ENCODE results near the gene GPC5.
"Not testable (repeated sequence)": the region's sequence is repeated elsewhere in the genome, so short reads cannot be mapped to it uniquely, and the experiment has no call there.

Gene GPC5

GRCh38 chr13:91405240-91405639 lies 6.8 kb downstream of the GPC5 start:
- H3K9ac ChIP-seq (ENCODE audit: low read length): no peak overlapping the region
- H3K14ac ChIP-seq (ENCODE audit: low read length): no peak overlapping the region
- H2BK12ac ChIP-seq (ENCODE audit: low read length): no peak overlapping the region
- no peak for DNase-seq
- no peak overlapping the region for H2AK5ac ChIP-seq (ENCODE audit: low read length)
- no peaks in the 10 kb centered on the region for H3K79me1 ChIP-seq (ENCODE audit: low read length)
- H2BK120ac ChIP-seq (ENCODE audit: insufficient read depth, low read length, poor library complexity): no peak overlapping the region
- no peak overlapping the region for H2AFZ ChIP-seq (ENCODE audit: insufficient read depth, low read length, poor library complexity)
- no peak overlapping the region for H4K8ac ChIP-seq (ENCODE audit: low read depth, low read length)
- no peaks in the 10 kb centered on the region for H3K79me2 ChIP-seq (ENCODE audit: control insufficient read depth, insufficient read depth, low read length, poor library complexity)
- H3K27me3 ChIP-seq (ENCODE audit: insufficient read depth, low read length): no peaks in the 10 kb centered on the region
- no peaks in the 10 kb centered on the region for H3K36me3 ChIP-seq (ENCODE audit: control insufficient read depth in 1 of 2, insufficient read depth in 2 of 2, low read length in 2 of 2)
- no peaks in the 10 kb centered on the region for H3K4me1 ChIP-seq (ENCODE audit: control insufficient read depth in 1 of 2, insufficient read depth in 2 of 2, low read length in 2 of 2)
- no peak overlapping the region for H2BK5ac ChIP-seq (ENCODE audit: low read depth, low read length, poor library complexity)
- no peak overlapping the region for H3K23ac ChIP-seq (ENCODE audit: low read length)
- no peak overlapping the region for H4K12ac ChIP-seq (ENCODE audit: low read depth, low read length)
- H3K27ac ChIP-seq (ENCODE audit: low read depth, low read length): no peak overlapping the region
- H3K4me2 ChIP-seq (ENCODE audit: low read length): no peak overlapping the region
- no peak overlapping the region for H3K4me3 ChIP-seq (ENCODE audit: low read depth, low read length)
- no peak overlapping the region for H3K18ac ChIP-seq (ENCODE audit: low read length)
- H4K91ac ChIP-seq (ENCODE audit: low read depth, low read length): no peak overlapping the region
- no peaks in the 10 kb centered on the region for H3K9me3 ChIP-seq (ENCODE audit: insufficient read depth, low read depth, low read length)
- no peak overlapping the region for H3K4ac ChIP-seq (ENCODE audit: low read depth, low read length)
- no CpG with 5 or more reads among the region's 6 CpGs for WGBS (ENCODE audit: extremely low coverage, insufficient coverage, insufficient read length)

- H4K8ac ChIP-seq (ENCODE audit: low read depth, low read length): no peak overlapping the region
- H2AFZ ChIP-seq (ENCODE audit: insufficient read depth, low read length, poor library complexity): no peak overlapping the region
- no peak overlapping the region for H3K14ac ChIP-seq (ENCODE audit: low read length)
- no peak overlapping the region for H2BK12ac ChIP-seq (ENCODE audit: low read length)
- no peak overlapping the region for H4K12ac ChIP-seq (ENCODE audit: low read depth, low read length)
- no peak overlapping the region for H2AK5ac ChIP-seq (ENCODE audit: low read length)
- no peak overlapping the region for H4K91ac ChIP-seq (ENCODE audit: low read depth, low read length)
- no CpG with 5 or more reads among the region's 5 CpGs for WGBS (ENCODE audit: extremely low coverage, insufficient coverage, insufficient read length)
- no peaks in the 10 kb centered on the region for H3K79me2 ChIP-seq (ENCODE audit: control insufficient read depth, insufficient read depth, low read length, poor library complexity)
- no peaks in the 10 kb centered on the region for H3K79me1 ChIP-seq (ENCODE audit: low read length)
- DNase-seq: peak; percentile 2 to 57
- H3K27ac ChIP-seq (ENCODE audit: low read depth, low read length): no peak overlapping the region
- no peak overlapping the region for H3K4ac ChIP-seq (ENCODE audit: low read depth, low read length)
- no peaks in the 10 kb centered on the region for H3K27me3 ChIP-seq (ENCODE audit: insufficient read depth, low read length)
- no peak overlapping the region for H3K4me2 ChIP-seq (ENCODE audit: low read length)
- H2BK5ac ChIP-seq (ENCODE audit: low read depth, low read length, poor library complexity): no peak overlapping the region
- H3K23ac ChIP-seq (ENCODE audit: low read length): no peak overlapping the region
- no peaks in the 10 kb centered on the region for H3K36me3 ChIP-seq (ENCODE audit: control insufficient read depth in 1 of 2, insufficient read depth in 2 of 2, low read length in 2 of 2)
- H3K9me3 ChIP-seq (ENCODE audit: insufficient read depth, low read depth, low read length): no peaks in the 10 kb centered on the region
- no peak overlapping the region for H3K4me3 ChIP-seq (ENCODE audit: low read depth, low read length)
- H3K4me1 ChIP-seq (ENCODE audit: control insufficient read depth in 1 of 2, insufficient read depth in 2 of 2, low read length in 2 of 2): no peaks in the 10 kb centered on the region
- no peak overlapping the region for H2BK120ac ChIP-seq (ENCODE audit: insufficient read depth, low read length, poor library complexity)
- no peak overlapping the region for H3K18ac ChIP-seq (ENCODE audit: low read length)
- H3K9ac ChIP-seq (ENCODE audit: low read length): no peak overlapping the region
Measured at GRCh38 chr13:91406619-91407018, 8.2 kb downstream of the GPC5 start.

- Histone ChIP-seq H3K4ac (ENCODE audit: low read depth, low read length) (no peak overlapping the region), H3K4me2 (ENCODE audit: low read length) (no peak overlapping the region), H4K8ac (ENCODE audit: low read depth, low read length) (no peak overlapping the region), H4K91ac (ENCODE audit: low read depth, low read length) (no peak overlapping the region), H3K9ac (ENCODE audit: low read length) (no peak overlapping the region), H2BK5ac (ENCODE audit: low read depth, low read length, poor library complexity) (no peak overlapping the region), H3K27ac (ENCODE audit: low read depth, low read length) (no peak overlapping the region), H3K23ac (ENCODE audit: low read length) (no peak overlapping the region), H3K27me3 (ENCODE audit: insufficient read depth, low read length) (no peaks in the 10 kb centered on the region), H2BK12ac (ENCODE audit: low read length) (no peak overlapping the region), H3K9me3 (ENCODE audit: insufficient read depth, low read depth, low read length) (no peaks in the 10 kb centered on the region), H3K4me3 (ENCODE audit: low read depth, low read length) (no peak overlapping the region), H4K12ac (ENCODE audit: low read depth, low read length) (no peak overlapping the region), H2AK5ac (ENCODE audit: low read length) (no peak overlapping the region), H3K79me2 (ENCODE audit: control insufficient read depth, insufficient read depth, low read length, poor library complexity) (no peaks in the 10 kb centered on the region), H2BK120ac (ENCODE audit: insufficient read depth, low read length, poor library complexity) (no peak overlapping the region), H3K14ac (ENCODE audit: low read length) (no peak overlapping the region), H3K18ac (ENCODE audit: low read length) (no peak overlapping the region), H3K36me3 (ENCODE audit: control insufficient read depth in 1 of 2, insufficient read depth in 2 of 2, low read length in 2 of 2) (no peaks in the 10 kb centered on the region), H3K79me1 (ENCODE audit: low read length) (no peaks in the 10 kb centered on the region), H2AFZ (ENCODE audit: insufficient read depth, low read length, poor library complexity) (no peak overlapping the region), H3K4me1 (ENCODE audit: control insufficient read depth in 1 of 2, insufficient read depth in 2 of 2, low read length in 2 of 2) (no peaks in the 10 kb centered on the region)
- WGBS (ENCODE audit: extremely low coverage, insufficient coverage, insufficient read length): no CpG with 5 or more reads among the region's 2 CpGs
- DNase-seq: no peak
Measured at GRCh38 chr13:91408971-91409370, 10.6 kb downstream of the GPC5 start.

GRCh38 chr13:91416579-91416978 lies 18.2 kb downstream of the GPC5 start:
- not testable (repeated sequence) for H3K18ac ChIP-seq (ENCODE audit: low read length); H3K23ac ChIP-seq (ENCODE audit: low read length); H3K4ac ChIP-seq (ENCODE audit: low read depth, low read length); H4K91ac ChIP-seq (ENCODE audit: low read depth, low read length); H4K12ac ChIP-seq (ENCODE audit: low read depth, low read length); H3K4me3 ChIP-seq (ENCODE audit: low read depth, low read length); H3K36me3 ChIP-seq (ENCODE audit: control insufficient read depth in 1 of 2, insufficient read depth in 2 of 2, low read length in 2 of 2); H4K8ac ChIP-seq (ENCODE audit: low read depth, low read length); H3K79me2 ChIP-seq (ENCODE audit: control insufficient read depth, insufficient read depth, low read length, poor library complexity); H2BK12ac ChIP-seq (ENCODE audit: low read length); DNase-seq; H3K9ac ChIP-seq (ENCODE audit: low read length); H3K27ac ChIP-seq (ENCODE audit: low read depth, low read length); H2AK5ac ChIP-seq (ENCODE audit: low read length); H2AFZ ChIP-seq (ENCODE audit: insufficient read depth, low read length, poor library complexity); H2BK120ac ChIP-seq (ENCODE audit: insufficient read depth, low read length, poor library complexity); H2BK5ac ChIP-seq (ENCODE audit: low read depth, low read length, poor library complexity); H3K14ac ChIP-seq (ENCODE audit: low read length); H3K4me2 ChIP-seq (ENCODE audit: low read length); H3K4me1 ChIP-seq (ENCODE audit: control insufficient read depth in 1 of 2, insufficient read depth in 2 of 2, low read length in 2 of 2); H3K27me3 ChIP-seq (ENCODE audit: insufficient read depth, low read length); H3K79me1 ChIP-seq (ENCODE audit: low read length); H3K9me3 ChIP-seq (ENCODE audit: insufficient read depth, low read depth, low read length)
- no CpG with 5 or more reads among the region's 5 CpGs for WGBS (ENCODE audit: extremely low coverage, insufficient coverage, insufficient read length)
